IMR-90 (cell line): ENCODE results near the gene SASH1. TPM values are rescaled to one million over a fixed set of nuclear protein-coding genes. Genes with fewer than 3 reads are reported as not detected.
A peak's percentile ranks its signal among the peaks of the same experiment; 100 is the strongest.

Experiments used
- ATAC-seq: fragments of 200-7000 bp; cut with Tn5 transposase; 2 replicates; pipeline ENCODE4 v1.9.1; 2020; ENCODE audit warnings: low read depth, mild to moderate bottlenecking, moderate library complexity
- BruUV-seq: library from RNA; stranded (reverse); fragments of 400-500 nt; replicated peaks from 2 replicates; lab custom pipeline; 2021; lab: Mats Ljungman, UMichigan
- CTCF ChIA-PET: fragments of 300-600 bp; formaldehyde crosslinking; extraction: SDS; loops from one replicate; lab custom pipeline; 2021; ENCODE audit warnings: antibody characterized with exemption; lab: Yijun Ruan, JAX
- POLR2A ChIA-PET: fragments of 300-600 bp; sonication (Branson Sonifier 250); formaldehyde crosslinking; loops from one replicate; lab custom pipeline; 2022; ENCODE audit warnings: antibody characterized with exemption; ENCODE audit not compliant: unreplicated experiment; lab: Charles Lee
- DNase-seq: peaks from one replicate; pipeline ENCODE4 v3.0.0; 2013
- H2AFZ ChIP-seq: replicated peaks from 2 replicates; pipeline ENCODE3; 2013; ENCODE audit warnings: low read length, mild to moderate bottlenecking; ENCODE audit not compliant: poor library complexity
- H2AK5ac ChIP-seq: 2 replicates; pipeline ENCODE4 v1.6.1; 2013; ENCODE audit warnings: low read depth, low read length, inconsistent platforms
- H2AK9ac ChIP-seq: replicated peaks from 2 replicates; pipeline ENCODE3; 2013; ENCODE audit warnings: mild to moderate bottlenecking, low read depth, low read length, moderate library complexity; ENCODE audit not compliant: poor library complexity
- H2BK120ac ChIP-seq: 2 replicates; pipeline ENCODE4 v1.6.1; 2013; ENCODE audit warnings: low read depth, low read length, inconsistent platforms
- H2BK15ac ChIP-seq: 3 replicates; pipeline ENCODE4 v1.6.1; 2013; ENCODE audit warnings: low read depth, low read length, inconsistent platforms
- H2BK20ac ChIP-seq: 2 replicates; pipeline ENCODE4 v1.6.1; 2013; ENCODE audit warnings: low read depth, mild to moderate bottlenecking, inconsistent platforms, low read length, moderate library complexity
- H2BK5ac ChIP-seq: 2 replicates; pipeline ENCODE4 v1.6.1; 2013; ENCODE audit warnings: mild to moderate bottlenecking, low read depth, low read length, inconsistent platforms; ENCODE audit not compliant: poor library complexity, severe bottlenecking
- H3K14ac ChIP-seq: replicated peaks from 2 replicates; pipeline ENCODE4 v1.6.1; 2013; ENCODE audit warnings: low read depth, low read length, inconsistent platforms
- H3K18ac ChIP-seq: 2 replicates; pipeline ENCODE4 v1.6.1; 2013; ENCODE audit warnings: low read depth, low read length, control low read depth
- H3K23ac ChIP-seq: 2 replicates; pipeline ENCODE4 v1.6.1; 2013; ENCODE audit warnings: low read depth, low read length, inconsistent platforms
- H3K27ac ChIP-seq: 2 replicates; pipeline ENCODE4 v1.5.1; 2013; ENCODE audit warnings: mild to moderate bottlenecking, control low read depth, low read length; ENCODE audit not compliant: insufficient read depth
- H3K27me3 ChIP-seq: 2 replicates; pipeline ENCODE4 v1.6.1; 2013; ENCODE audit warnings: low read length; ENCODE audit not compliant: control insufficient read depth, insufficient read depth
- H3K36me3 ChIP-seq: 2 replicates; pipeline ENCODE4 v1.6.1; 2013; ENCODE audit warnings: low read length, mixed read lengths; ENCODE audit not compliant: control insufficient read depth, insufficient read depth
- H3K4ac ChIP-seq: 2 replicates; pipeline ENCODE4 v1.6.1; 2013; ENCODE audit warnings: low read depth, low read length, inconsistent platforms
- H3K4me1 ChIP-seq: 2 replicates; pipeline ENCODE4 v1.6.1; 2013; ENCODE audit warnings: low read length, mixed read lengths; ENCODE audit not compliant: control insufficient read depth, insufficient read depth
- H3K4me2 ChIP-seq: 2 replicates; pipeline ENCODE4 v1.6.1; 2013; ENCODE audit warnings: low read depth, mild to moderate bottlenecking, control low read depth, low read length, moderate library complexity
- H3K4me3 ChIP-seq: 2 replicates; pipeline ENCODE4 v1.5.1; 2013; ENCODE audit warnings: low read depth, mild to moderate bottlenecking, control low read depth, low read length, moderate library complexity; ENCODE audit not compliant: insufficient read depth
- H3K56ac ChIP-seq: 2 replicates; pipeline ENCODE4 v1.6.1; 2013; ENCODE audit warnings: low read length, inconsistent platforms; ENCODE audit not compliant: insufficient read depth; ENCODE audit errors: extremely low read depth
- H3K79me1 ChIP-seq, 2 experiments: 2 replicates each; pipeline ENCODE4 v1.6.1; 2013; ENCODE audit warnings: low read length in 2 of 2, inconsistent platforms in 1 of 2, low read depth in 1 of 2
- H3K9ac ChIP-seq: 2 replicates; pipeline ENCODE4 v1.6.1; 2013; ENCODE audit warnings: low read depth, low read length, control low read depth
- H3K9me1 ChIP-seq: 2 replicates; pipeline ENCODE4 v1.6.1; 2013; ENCODE audit warnings: low read length, inconsistent platforms; ENCODE audit not compliant: insufficient read depth
- H3K9me3 ChIP-seq: 2 replicates; pipeline ENCODE4 v1.6.1; 2013; ENCODE audit warnings: low read length; ENCODE audit not compliant: control insufficient read depth, insufficient read depth
- H4K20me1 ChIP-seq: 2 replicates; pipeline ENCODE4 v1.6.1; 2013; ENCODE audit warnings: low read length, inconsistent platforms; ENCODE audit not compliant: insufficient read depth
- H4K5ac ChIP-seq: 2 replicates; pipeline ENCODE4 v1.6.1; 2013; ENCODE audit warnings: mild to moderate bottlenecking, low read depth, low read length, control low read depth
- H4K8ac ChIP-seq, 2 experiments: 2 replicates each; pipeline ENCODE4 v1.6.1; 2013; ENCODE audit warnings: low read depth in 2 of 2, low read length in 2 of 2, control low read depth in 1 of 2, inconsistent platforms in 1 of 2
- H4K91ac ChIP-seq: 2 replicates; pipeline ENCODE4 v1.6.1; 2013; ENCODE audit warnings: low read depth, low read length, inconsistent platforms; ENCODE audit not compliant: insufficient read depth
- CEBPB ChIP-seq: IDR thresholded peaks from 2 replicates; pipeline ENCODE4 v1.6.1; 2012; ENCODE audit warnings: low read depth, low read length, improper control_type of control experiment
- CHD1 ChIP-seq: IDR thresholded peaks from 2 replicates; pipeline ENCODE4 v1.6.1; 2012; ENCODE audit warnings: low read depth, low read length, improper control_type of control experiment
- CTCF ChIP-seq: conservative IDR thresholded peaks from 2 replicates; pipeline ENCODE4 v1.5.1; 2012; ENCODE audit warnings: mild to moderate bottlenecking, low read depth, low read length, improper control_type of control experiment
- FOS ChIP-seq: fragments of 150-350 bp; IDR thresholded peaks from 2 replicates; pipeline ENCODE4 v1.6.1; 2016; ENCODE audit warnings: low read depth, low read length
- MAFK ChIP-seq: IDR thresholded peaks from 2 replicates; pipeline ENCODE4 v1.6.1; 2012; ENCODE audit warnings: low read depth, low read length, improper control_type of control experiment
- MAZ ChIP-seq: IDR thresholded peaks from 2 replicates; pipeline ENCODE4 v1.6.1; 2012; ENCODE audit warnings: low read depth, mild to moderate bottlenecking, low read length, improper control_type of control experiment, moderate library complexity, borderline replicate concordance
- NFE2L2 ChIP-seq: fragments of 150-350 bp; IDR thresholded peaks from 2 replicates; pipeline ENCODE4 v1.6.1; 2016; ENCODE audit warnings: low read depth, mild to moderate bottlenecking, low read length
- POLR2A ChIP-seq: IDR thresholded peaks from 2 replicates; pipeline ENCODE4 v1.6.1; 2012; ENCODE audit warnings: mild to moderate bottlenecking, low read depth, low read length
- RAD21 ChIP-seq: IDR thresholded peaks from 2 replicates; pipeline ENCODE4 v1.6.1; 2012; ENCODE audit warnings: low read length, improper control_type of control experiment
- RCOR1 ChIP-seq: IDR thresholded peaks from 2 replicates; pipeline ENCODE4 v1.6.1; 2012; ENCODE audit warnings: mild to moderate bottlenecking, low read length, improper control_type of control experiment; ENCODE audit not compliant: insufficient replicate concordance
- RFX5 ChIP-seq: IDR thresholded peaks from 2 replicates; pipeline ENCODE4 v1.8.0; 2012; ENCODE audit warnings: low read depth, mild to moderate bottlenecking, low read length, moderate library complexity
- SMC3 ChIP-seq: fragments of 150-350 bp; IDR thresholded peaks from 2 replicates; pipeline ENCODE4 v1.6.1; 2016; ENCODE audit warnings: low read depth, mild to moderate bottlenecking, antibody characterized with exemption, low read length, moderate library complexity
- WGBS, 2 experiments: methylation state at CpG; one replicate each; pipeline versions ENCODE4 v1.1.5 to v1.1.7; 2013; ENCODE audit warnings: missing lambda C conversion rate in 2 of 2; ENCODE audit not compliant: insufficient read length in 1 of 2; ENCODE audit errors: extremely low coverage in 2 of 2; 5-methylcytosine and 5-hydroxymethylcytosine counted together
- dilution Hi-C: fragments of 300-500 bp; cut with HindIII; formaldehyde crosslinking; loops from one replicate; pipeline ENCODE4 v1.14.3; 2018; ENCODE audit warnings: low sequenced_read_pairs; ENCODE audit not compliant: unreplicated experiment
- in situ Hi-C: fragments of 300-500 bp; cut with MboI; formaldehyde crosslinking; loops from 3 replicates; pipeline ENCODE4 v1.14.3; 2019; ENCODE audit warnings: low sequenced_read_pairs, inconsistent platforms, mixed read lengths
- intact Hi-C: fragments of 100-400 bp; cut with micrococcal nuclease; formaldehyde crosslinking; loops from 2 replicates; pipeline ENCODE4 v1.10.0; 2022
- polyA plus RNA-seq, 3 experiments: library from polyadenylated mRNA; depleted of rRNA; stranded (reverse); fragments of >200 nt; gene quantifications; 2 replicates each; pipeline ENCODE4 v1.2.3, GENCODE V29; 2012; ENCODE audit warnings: low replicate concordance in 1 of 3
- total RNA-seq: library from RNA; depleted of rRNA; stranded (reverse); fragments of >200 nt; gene quantifications from 2 replicates; pipeline ENCODE4 v1.2.3, GENCODE V29; 2012
- TF ChIP-seq, protein P1 (sequence below): fragments of 150-350 bp; IDR thresholded peaks from 2 replicates; pipeline ENCODE4 v1.6.1; 2016; ENCODE audit warnings: low read depth, mild to moderate bottlenecking, low read length, moderate library complexity, borderline replicate concordance
- TF ChIP-seq, protein P2 (sequence below): fragments of 150-350 bp; IDR thresholded peaks from 2 replicates; pipeline ENCODE4 v1.6.1; 2017; ENCODE audit warnings: mild to moderate bottlenecking, antibody characterized with exemption, low read length, low read depth

Gene SASH1
- total and polyA plus RNA-seq, 2 of the 4 experiments (the other 2 are of a cell fraction): 11.6 to 16.5 TPM

GRCh38 chr6:148453906-148454305 lies 111.3 kb downstream of the SASH1 start:
- Histone ChIP-seq H2BK20ac (no peak overlapping the region), H4K91ac (no peak overlapping the region), H3K27me3 (no peaks in the 10 kb centered on the region), H3K4me3 (no peak overlapping the region), H3K4ac (no peak overlapping the region; the same call in 1 of the 2 replicates), H3K14ac (0 out of 2 replicates have a peak overlapping the region, but pooled peaks have one; percentile 21), H3K9me1 (peaks cover 6% of the 10 kb centered on the region; the same call in 1 of the 2 replicates), H3K36me3 (peaks cover 1% of the 10 kb centered on the region; the same call in 1 of the 2 replicates), H2BK15ac (no peak overlapping the region), H3K9ac (no peak overlapping the region), H3K9me3 (no peaks in the 10 kb centered on the region), H2BK120ac (no peak overlapping the region), H4K20me1 (no peaks in the 10 kb centered on the region), H4K5ac (no peak overlapping the region), H2AK5ac (no peak overlapping the region), H3K23ac (no peak overlapping the region), H2AFZ (no peak overlapping the region), H3K18ac (no peak overlapping the region), H2AK9ac (no peak overlapping the region), H2BK5ac (no peak overlapping the region), H4K8ac (no peak overlapping the region), H3K79me1 (peaks cover 26 to 71% of the 10 kb centered on the region in 2 experiments), H3K4me2 (no peak overlapping the region), H3K27ac (no peak overlapping the region), H3K4me1 (peaks cover 2% of the 10 kb centered on the region), H3K56ac (no peak overlapping the region)
- DNase-seq: no peak
- no peak for TF ChIP-seq RFX5
- no peak for TF ChIP-seq RAD21
- TF ChIP-seq MAFK: no peak
- no peak for TF ChIP-seq FOS
- no peak for TF ChIP-seq POLR2A
- TF ChIP-seq CHD1: no peak
- TF ChIP-seq RCOR1: no peak
- TF ChIP-seq CTCF: no peak
- TF ChIP-seq NFE2L2: no peak
- TF ChIP-seq, protein P1, sequence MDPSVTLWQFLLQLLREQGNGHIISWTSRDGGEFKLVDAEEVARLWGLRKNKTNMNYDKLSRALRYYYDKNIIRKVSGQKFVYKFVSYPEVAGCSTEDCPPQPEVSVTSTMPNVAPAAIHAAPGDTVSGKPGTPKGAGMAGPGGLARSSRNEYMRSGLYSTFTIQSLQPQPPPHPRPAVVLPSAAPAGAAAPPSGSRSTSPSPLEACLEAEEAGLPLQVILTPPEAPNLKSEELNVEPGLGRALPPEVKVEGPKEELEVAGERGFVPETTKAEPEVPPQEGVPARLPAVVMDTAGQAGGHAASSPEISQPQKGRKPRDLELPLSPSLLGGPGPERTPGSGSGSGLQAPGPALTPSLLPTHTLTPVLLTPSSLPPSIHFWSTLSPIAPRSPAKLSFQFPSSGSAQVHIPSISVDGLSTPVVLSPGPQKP: no peak
- no peak for TF ChIP-seq MAZ
- TF ChIP-seq, protein P2, sequence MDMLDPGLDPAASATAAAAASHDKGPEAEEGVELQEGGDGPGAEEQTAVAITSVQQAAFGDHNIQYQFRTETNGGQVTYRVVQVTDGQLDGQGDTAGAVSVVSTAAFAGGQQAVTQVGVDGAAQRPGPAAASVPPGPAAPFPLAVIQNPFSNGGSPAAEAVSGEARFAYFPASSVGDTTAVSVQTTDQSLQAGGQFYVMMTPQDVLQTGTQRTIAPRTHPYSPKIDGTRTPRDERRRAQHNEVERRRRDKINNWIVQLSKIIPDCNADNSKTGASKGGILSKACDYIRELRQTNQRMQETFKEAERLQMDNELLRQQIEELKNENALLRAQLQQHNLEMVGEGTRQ: no peak
- TF ChIP-seq SMC3: no peak
- no peak for TF ChIP-seq CEBPB
- no TSS peak for BruUV-seq
- POLR2A ChIA-PET: no interaction called here
- dilution Hi-C loops (no loop called here), in situ Hi-C loops (no loop called here), intact Hi-C loops (no loop called here)
- CTCF ChIA-PET: no interaction called here
- ATAC-seq: no peak
- 100% methylated on average over 3 of the region's 7 CpGs; no CpG with 5 or more reads in 1 of the 2 experiments for WGBS, 2 experiments
